Embryonic facial prominence (tissue), 1 donor: ENCODE measurements around the gene PTPN20.
"Not testable (repeated sequence)": the region's sequence is repeated elsewhere in the genome, so short reads cannot be mapped to it uniquely, and the experiment has no call there.

ENCODE experiments used
- DNase-seq: peaks from one replicate; pipeline ENCODE4 v3.0.0-alpha.2; 2016; ENCODE audit errors: extremely low spot score

PTPN20 gene

GRCh38 chr10:46952540-46952939 lies 41.3 kb downstream of the PTPN20 start:
- DNase-seq, result not testable (repeated sequence)

GRCh38 chr10:46960742-46961141 lies 49.5 kb downstream of the PTPN20 start:
- DNase-seq, result not testable (repeated sequence)

- DNase-seq, result not testable (repeated sequence)
Observed at GRCh38 chr10:46963356-46963755, 52.1 kb downstream of the PTPN20 start.

- not testable (repeated sequence) for DNase-seq
Observed at GRCh38 chr10:46967013-46967412, 55.8 kb downstream of the PTPN20 start.

GRCh38 chr10:46980223-46980622 lies 69.0 kb downstream of the PTPN20 start:
- DNase-seq, result not testable (repeated sequence)

- not testable (repeated sequence) for DNase-seq
Observed at GRCh38 chr10:46987233-46987924, 76.2 kb downstream of the PTPN20 start.

GRCh38 chr10:46992803-46993561 lies 81.8 kb downstream of the PTPN20 start:
- no peak for DNase-seq

GRCh38 chr10:46995234-46995633 lies 84.0 kb downstream of the PTPN20 start:
- no peak for DNase-seq

- DNase-seq, result no peak
Observed at GRCh38 chr10:46998192-46998591, 87.0 kb downstream of the PTPN20 start.

- no peak for DNase-seq
Observed at GRCh38 chr10:46998595-46998994, 87.4 kb downstream of the PTPN20 start.

- no peak for DNase-seq
Observed at GRCh38 chr10:46999217-46999616, 88.0 kb downstream of the PTPN20 start.

GRCh38 chr10:47008769-47009168 lies 97.5 kb downstream of the PTPN20 start:
- no peak for DNase-seq

- DNase-seq, result no peak
Observed at GRCh38 chr10:47009215-47009838, 98.1 kb downstream of the PTPN20 start.

- no peak for DNase-seq
Observed at GRCh38 chr10:47010036-47010435, 98.8 kb downstream of the PTPN20 start.

- DNase-seq, result no peak
Observed at GRCh38 chr10:47012214-47012613, 101.0 kb downstream of the PTPN20 start.

- DNase-seq, result no peak
Observed at GRCh38 chr10:47013507-47014154, 102.4 kb downstream of the PTPN20 start.

GRCh38 chr10:47015404-47015803 lies 104.2 kb downstream of the PTPN20 start:
- no peak for DNase-seq

GRCh38 chr10:47016564-47016963 lies 105.3 kb downstream of the PTPN20 start:
- DNase-seq, result no peak

- DNase-seq, result no peak
Observed at GRCh38 chr10:47018026-47018735, 107.0 kb downstream of the PTPN20 start.

- DNase-seq, result no peak
Observed at GRCh38 chr10:47019155-47020145, 108.2 kb downstream of the PTPN20 start.
